ENCODE data around the gene DCHS1.

DCHS1 gene

GRCh38 chr11:6587360-6587953, 68.2 kb downstream of the DCHS1 start:
- no peak for DNase-seq (ENCODE audit: low read depth)

GRCh38 chr11:6586434-6587359, 68.9 kb downstream of the DCHS1 start:
- no peak for DNase-seq (ENCODE audit: low read depth)

DNA sequence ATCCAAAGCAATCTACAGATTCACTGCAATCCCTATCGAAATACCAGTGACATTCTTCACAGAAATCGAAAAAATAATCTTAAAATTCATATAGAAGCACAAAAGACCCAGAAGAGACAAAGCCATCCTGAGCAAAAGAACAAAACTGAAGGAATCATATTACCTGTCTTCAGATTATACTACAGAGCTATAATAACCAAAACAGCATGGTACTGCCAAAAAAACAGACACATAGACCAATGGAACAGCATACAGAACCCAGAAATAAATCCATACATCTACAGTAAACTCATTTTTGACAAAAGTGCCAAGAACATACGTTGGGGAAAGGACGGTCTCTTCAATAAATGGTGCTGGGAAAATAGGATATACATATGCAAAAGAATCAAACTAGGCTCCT, 71.1 kb downstream of the DCHS1 start:
- DNase-seq (ENCODE audit: low read depth) = no peak

DNA sequence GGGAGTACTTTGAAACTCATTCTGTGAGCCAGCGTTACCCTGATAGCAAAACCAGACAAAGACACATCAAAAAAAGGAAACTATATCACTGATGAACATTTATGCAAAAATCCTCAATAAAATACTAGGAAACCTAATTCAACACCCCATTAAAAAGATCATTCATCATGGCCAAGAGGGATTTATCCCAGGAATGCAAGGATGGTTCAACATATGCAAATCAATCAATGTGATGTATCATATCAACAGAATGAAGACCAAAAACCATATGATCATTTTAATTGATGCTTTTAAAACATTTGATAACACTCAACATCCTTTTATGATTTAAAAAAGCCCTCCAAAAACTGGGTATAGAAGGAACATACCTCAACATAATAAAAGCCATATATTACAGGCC, 72.0 kb downstream of the DCHS1 start:
- no peak for DNase-seq (ENCODE audit: low read depth)

DNA sequence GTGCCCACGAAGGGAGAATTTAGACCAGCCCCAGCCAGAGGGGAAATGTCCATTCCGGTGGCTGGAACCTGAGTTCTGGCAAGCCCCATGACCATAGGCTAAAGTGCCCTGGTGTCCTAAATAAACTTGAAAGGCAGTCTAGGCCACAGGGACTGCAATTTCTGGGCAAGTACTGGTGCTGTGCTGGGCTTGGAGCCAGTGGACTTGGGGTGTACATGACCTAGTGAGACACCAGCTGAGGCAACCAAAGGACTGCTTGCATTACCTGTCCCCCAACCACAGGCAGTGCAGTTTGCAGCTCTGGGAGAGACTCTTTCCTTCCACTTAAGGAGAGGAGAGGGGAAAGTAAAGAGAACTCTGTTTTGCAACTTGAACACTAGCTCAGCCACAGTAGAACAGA, 75.9 kb downstream of the DCHS1 start:
- no peak for DNase-seq (ENCODE audit: low read depth)

GRCh38 chr11:6578134-6578533, 77.5 kb downstream of the DCHS1 start:
- no peak for DNase-seq (ENCODE audit: low read depth)

- no peak for DNase-seq (ENCODE audit: low read depth)
These were observed 78.9 kb downstream of the DCHS1 start for GRCh38 chr11:6576471-6577373.

DNA sequence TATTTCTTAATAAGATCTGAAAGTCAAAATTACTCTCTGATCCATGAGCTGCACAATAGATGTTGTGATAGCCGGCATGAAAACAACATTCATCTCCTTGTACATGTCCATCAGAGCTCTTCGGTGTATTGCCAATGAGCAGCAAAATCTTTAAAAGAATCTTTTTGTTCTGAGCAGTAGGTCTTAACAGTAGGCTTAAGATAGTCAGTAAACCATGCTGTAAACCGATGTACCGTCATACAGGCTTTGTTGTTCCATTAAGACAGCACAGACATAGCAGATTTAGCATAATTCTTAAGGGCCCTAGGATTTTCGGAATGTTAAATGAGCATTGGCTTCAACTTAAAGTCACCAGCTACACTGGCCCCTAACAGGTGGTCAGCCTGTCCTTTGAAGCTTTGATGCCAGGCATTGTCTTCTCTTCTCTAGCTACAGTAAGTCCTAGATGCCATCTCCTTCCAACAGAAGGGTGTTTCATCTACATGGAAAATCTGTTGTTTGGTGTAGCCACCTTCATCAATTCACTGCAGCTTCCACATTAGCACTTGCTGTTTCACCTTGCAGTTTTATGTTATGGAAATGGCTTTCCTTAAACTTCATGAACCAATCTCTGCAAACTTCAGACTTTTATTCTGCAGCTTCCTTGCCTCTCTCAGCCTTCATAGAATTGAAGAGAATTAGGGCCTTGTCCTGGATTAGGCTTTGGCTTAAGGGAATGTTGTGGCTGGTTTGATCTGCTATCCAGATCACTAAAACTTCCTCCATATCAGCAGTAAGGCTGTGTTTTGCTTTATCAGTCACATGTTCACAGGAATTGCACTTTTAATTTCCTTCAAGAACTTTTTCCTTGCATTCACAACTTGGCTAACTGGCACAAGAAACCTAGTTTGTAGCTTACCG, 80.5 kb downstream of the DCHS1 start:
- no peak for DNase-seq (ENCODE audit: low read depth)

GRCh38 chr11:6572215-6572614, 83.4 kb downstream of the DCHS1 start:
- no peak for DNase-seq (ENCODE audit: low read depth)

- no peak for DNase-seq (ENCODE audit: low read depth)
These were observed 84.1 kb downstream of the DCHS1 start for GRCh38 chr11:6571434-6572008.
